OCI-M1 (cell line): ENCODE results near the gene KRT1.
A peak's percentile ranks its signal among the peaks of the same experiment; 100 is the strongest.
"Not testable (repeated sequence)": the region's sequence is repeated elsewhere in the genome, so short reads cannot be mapped to it uniquely, and the experiment has no call there.

Experiments
- DNase-seq: peaks from one replicate; lab custom pipeline; 2025; lab: John Stamatoyannopoulos, UW

The KRT1 gene

GRCh38 chr12:52682381-52682660, 2.1 kb upstream of the KRT1 start:
- no peak for DNase-seq

GRCh38 chr12:52681526-52682380, 1.5 kb upstream of the KRT1 start:
- DNase-seq: no peak

DNA sequence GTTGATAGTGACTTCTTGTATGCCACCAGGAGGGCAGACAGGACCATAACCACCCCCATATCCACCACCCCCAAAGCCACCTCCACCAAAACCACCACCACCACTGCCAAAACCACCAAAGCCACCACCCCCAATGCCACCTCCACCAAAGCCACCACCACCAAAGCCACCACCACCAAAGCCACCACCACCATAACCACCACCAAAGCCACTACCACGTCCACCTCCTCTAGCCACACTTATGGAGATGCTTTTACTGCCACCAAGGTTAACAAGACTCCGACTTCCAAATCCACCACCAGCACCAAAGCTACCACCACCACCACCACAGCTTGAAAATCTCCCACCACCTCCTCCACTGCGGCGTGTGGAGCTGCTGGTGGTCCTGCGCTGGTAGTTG, 332 bp downstream of the KRT1 start:
- no peak for DNase-seq

DNA sequence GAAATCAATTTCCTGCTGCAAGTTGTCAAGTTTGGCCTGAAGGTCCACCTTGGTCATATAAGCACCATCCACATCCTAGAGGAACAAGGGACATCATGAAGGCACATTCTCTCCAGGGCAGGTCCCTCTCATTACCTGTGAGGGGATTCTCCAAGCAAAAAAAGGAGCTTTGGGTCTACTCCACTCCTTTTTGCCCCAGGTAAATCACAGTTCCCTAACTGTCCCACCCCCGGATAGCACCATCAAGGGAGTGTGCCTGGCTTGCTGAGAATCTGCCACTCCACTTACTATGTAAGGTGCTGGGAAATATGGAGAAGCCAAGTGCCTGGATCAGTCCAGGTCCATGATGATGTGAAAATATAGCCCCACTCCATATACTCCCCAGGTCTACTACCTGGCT, 2.5 kb downstream of the KRT1 start:
- DNase-seq: no peak

DNA sequence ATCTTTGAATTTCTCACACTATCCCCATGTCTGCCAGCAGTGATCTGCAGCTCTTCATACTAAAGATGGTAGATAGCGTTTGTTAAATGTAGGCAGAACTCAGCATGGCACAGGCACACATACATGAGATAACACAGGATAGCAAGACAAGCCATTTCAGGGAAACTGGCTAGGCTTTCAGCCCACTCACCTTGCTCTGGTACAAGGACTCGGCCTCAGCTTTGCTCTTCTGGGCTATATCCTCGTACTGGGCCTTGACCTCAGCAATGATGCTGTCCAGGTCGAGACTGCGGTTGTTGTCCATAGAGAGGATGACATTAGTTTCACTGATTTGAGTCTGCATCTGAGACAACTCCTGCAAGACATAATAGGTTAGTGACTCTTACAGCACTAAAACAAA, 3.1 kb downstream of the KRT1 start:
- no peak for DNase-seq

GRCh38 chr12:52676163-52676562, 4.0 kb downstream of the KRT1 start:
- DNase-seq: no peak

GRCh38 chr12:52675301-52675701, 4.9 kb downstream of the KRT1 start:
- no peak for DNase-seq

DNA sequence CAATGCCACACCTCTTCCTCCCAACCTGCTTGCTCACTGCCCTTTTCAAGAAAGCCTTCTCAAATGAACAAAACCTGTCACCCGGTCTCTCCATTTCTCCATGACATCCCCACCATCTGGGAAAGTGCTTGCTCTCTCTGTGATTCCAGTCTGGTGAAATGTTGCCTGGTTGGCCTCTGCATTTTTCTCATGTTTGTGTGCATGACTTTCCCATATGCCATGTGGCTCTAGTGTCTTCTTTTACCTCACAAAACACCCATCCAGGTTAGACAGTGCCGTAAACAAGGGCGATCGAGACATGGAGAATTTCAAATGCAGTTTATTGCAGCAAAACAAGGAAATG, 5.8 kb downstream of the KRT1 start:
- no peak for DNase-seq

DNA sequence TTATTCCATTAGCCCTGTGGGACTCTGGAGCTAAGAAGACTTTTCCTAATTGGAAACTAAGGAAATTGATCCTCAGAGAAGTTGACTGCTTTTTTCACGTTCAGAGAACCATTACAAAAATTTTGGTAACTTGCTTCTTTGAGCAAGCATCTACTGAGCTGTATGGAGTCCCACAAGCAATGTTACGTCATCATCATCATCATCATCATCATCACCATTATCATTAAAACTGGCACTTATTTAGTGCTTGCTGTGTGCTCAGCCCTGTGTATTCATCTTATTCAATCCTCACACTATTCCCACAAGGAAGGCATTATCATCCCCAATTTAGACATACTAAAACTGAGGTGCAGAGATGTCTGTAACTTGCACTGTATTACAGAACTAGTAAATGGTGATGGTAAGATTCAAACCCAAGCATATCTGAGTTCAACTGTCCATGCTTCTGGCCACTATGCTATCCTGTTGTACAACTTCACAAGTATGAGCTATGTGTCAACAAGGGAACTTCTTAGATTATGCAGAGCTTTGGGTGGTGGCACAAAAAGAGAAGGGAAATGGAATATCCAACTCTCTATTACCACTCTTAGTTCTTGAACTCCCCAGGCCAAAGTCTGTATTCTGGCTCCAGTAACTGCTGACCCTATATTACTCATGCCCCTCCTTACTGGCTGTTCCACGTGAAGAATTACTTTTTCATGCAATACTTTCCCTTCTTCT, 6.3 kb downstream of the KRT1 start:
- no peak for DNase-seq

DNA sequence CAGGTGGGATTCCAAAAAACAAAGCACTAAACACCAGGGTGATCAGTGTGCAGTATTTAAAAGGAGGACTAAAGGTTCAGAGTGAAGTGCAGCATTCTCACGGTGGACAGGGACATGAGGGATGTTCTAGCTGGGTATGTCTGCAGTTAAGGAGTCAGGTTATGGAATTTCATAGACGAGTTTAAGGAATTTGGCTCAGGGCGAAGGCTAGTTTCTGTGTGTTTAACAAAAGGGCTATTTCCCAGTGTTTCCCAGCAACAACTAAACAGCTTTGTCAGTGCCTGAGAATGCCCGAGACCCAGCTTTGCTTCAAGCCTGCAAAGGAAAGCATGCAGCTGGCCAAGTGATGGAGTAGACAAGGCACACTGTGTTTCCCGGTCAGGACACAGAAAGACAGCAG, 7.0 kb downstream of the KRT1 start:
- DNase-seq: no peak

DNA sequence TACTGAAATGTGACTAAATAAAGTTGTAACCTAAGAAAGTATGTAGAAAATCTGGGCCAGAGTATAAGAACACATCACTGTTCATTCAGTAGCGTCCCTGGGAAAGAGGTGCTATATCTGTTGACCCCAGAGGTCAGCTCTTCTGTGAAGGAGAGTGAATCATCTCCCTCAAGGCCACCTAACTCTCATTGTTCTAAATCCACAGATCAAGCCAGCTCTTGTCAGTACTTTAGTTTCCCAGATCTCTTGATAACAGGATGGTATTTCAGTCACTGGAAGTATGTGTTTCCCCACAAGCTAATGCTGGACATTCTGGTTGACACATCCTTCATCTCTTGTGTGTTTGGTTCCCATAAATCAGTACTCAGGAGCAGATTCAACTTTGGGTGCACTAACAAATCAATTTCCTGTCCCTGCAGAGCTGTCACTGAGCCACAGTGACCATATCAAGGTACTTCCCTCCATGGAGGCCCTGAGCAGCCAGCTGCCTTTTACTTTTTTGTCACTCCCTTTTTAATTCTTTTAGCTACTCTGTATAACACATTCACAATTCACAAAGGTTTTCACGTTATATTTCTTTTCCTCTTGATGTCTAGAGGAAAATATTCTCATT, 7.8 kb downstream of the KRT1 start:
- DNase-seq: no peak

GRCh38 chr12:52670961-52671360, 9.2 kb downstream of the KRT1 start:
- no peak for DNase-seq

DNA sequence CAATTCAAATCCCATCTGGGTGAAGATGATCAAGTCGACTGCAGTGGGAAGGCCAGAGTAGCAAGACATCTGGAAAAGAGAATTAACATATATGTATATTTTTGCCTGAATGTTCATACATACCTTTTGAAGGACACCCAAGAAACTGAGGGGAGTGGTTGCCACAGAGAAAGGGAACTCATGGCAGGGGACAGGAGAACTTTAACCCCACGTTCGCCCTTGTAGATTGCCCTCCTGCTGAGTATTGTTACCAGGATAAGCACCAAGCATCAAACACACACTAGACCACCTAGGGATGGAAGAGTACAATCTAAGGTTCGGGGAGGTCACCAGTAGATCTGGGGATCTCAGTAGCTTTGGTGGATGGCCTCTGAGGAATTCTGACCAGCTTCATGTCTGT, 9.7 kb downstream of the KRT1 start:
- DNase-seq: no peak

- not testable (repeated sequence) for DNase-seq
Observed at GRCh38 chr12:52669941-52670340, 10.3 kb downstream of the KRT1 start.

DNA sequence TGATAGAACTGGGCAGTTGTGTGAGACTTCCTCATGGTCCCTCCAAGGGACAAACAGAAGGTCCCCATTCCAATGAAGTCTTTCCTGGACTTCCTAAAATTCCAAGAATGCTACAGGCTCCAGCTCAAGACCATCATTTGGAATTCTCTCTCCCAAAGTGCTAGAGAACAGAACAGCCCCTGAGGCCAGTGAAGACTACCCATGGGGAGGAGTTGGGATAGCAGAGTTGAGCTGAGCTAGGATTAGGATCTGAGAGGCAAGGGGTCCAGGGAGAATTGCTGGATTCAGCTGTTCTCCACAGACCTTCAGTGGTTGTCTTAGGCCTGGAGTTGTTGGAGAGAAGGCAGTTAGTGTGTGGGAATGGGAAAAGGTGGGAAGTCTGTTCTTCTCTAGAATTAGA, 10.8 kb downstream of the KRT1 start:
- DNase-seq: no peak

- no peak for DNase-seq
Observed at GRCh38 chr12:52667931-52668330, 12.3 kb downstream of the KRT1 start.

- no peak for DNase-seq
Observed at GRCh38 chr12:52667509-52667908, 12.7 kb downstream of the KRT1 start.

- DNase-seq: no peak
Observed at GRCh38 chr12:52666471-52666870, 13.7 kb downstream of the KRT1 start.

GRCh38 chr12:52663420-52663819, 16.8 kb downstream of the KRT1 start:
- peak; percentile 27 for DNase-seq

DNA sequence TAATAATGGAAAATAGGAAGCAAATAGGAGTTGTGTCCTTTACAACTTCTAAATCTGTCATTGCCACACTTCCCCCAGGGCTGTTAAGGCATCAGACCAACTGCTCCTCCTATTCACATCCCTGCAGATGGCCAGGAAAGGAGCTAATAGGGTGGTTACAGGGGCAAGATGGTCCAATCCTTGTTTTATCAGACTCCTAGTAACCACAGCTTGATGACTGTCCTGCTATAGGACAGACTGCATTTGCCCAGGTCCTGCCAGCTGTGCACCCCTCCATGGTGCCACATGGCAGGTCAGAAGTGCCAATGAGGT, 17.3 kb downstream of the KRT1 start:
- peak; percentile 79 for DNase-seq

GRCh38 chr12:52662093-52662917, 17.9 kb downstream of the KRT1 start:
- peak; percentile 98 for DNase-seq

- peak; percentile 62 for DNase-seq
Observed at GRCh38 chr12:52661668-52662067, 18.5 kb downstream of the KRT1 start.
